Choroid plexus epithelial cell (primary cell): ENCODE data around the gene RBMS1.
A peak's percentile ranks its signal among the peaks of the same experiment; 100 is the strongest.

Experiments
- DNase-seq: peaks from one replicate; pipeline ENCODE4 v3.0.0-alpha.2; 2010; ENCODE audit warnings: low read depth
- H3K4me3 ChIP-seq: 2 replicates; pipeline ENCODE4 v1.5.1; 2011; ENCODE audit warnings: low read depth, mild to moderate bottlenecking, control low read depth, low read length, moderate library complexity
- TF ChIP-seq, protein P1 (sequence below): conservative IDR thresholded peaks from 2 replicates; pipeline ENCODE4 v1.5.1; 2011; ENCODE audit warnings: low read depth, mild to moderate bottlenecking, control low read depth, inconsistent platforms, low read length, moderate library complexity

The RBMS1 gene

DNA sequence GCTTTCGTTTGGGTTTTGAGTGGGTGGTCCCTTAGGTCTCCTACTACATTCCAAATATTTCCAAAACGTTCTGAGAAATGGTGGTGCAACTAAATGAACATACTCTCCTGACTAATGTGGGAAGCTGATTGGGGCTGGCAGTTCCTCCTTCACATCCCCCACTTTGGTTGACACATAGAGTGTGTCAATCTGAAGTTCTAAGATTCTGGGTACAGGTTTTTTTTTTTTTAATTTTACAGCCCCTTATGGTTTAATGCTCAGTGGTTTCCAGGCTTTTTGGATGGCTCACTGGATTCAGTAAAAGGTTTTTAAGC lies 235.2 kb downstream of the RBMS1 start:
- H3K4me3 ChIP-seq = no peak overlapping the region
- no peak for DNase-seq
- TF ChIP-seq, protein P1, sequence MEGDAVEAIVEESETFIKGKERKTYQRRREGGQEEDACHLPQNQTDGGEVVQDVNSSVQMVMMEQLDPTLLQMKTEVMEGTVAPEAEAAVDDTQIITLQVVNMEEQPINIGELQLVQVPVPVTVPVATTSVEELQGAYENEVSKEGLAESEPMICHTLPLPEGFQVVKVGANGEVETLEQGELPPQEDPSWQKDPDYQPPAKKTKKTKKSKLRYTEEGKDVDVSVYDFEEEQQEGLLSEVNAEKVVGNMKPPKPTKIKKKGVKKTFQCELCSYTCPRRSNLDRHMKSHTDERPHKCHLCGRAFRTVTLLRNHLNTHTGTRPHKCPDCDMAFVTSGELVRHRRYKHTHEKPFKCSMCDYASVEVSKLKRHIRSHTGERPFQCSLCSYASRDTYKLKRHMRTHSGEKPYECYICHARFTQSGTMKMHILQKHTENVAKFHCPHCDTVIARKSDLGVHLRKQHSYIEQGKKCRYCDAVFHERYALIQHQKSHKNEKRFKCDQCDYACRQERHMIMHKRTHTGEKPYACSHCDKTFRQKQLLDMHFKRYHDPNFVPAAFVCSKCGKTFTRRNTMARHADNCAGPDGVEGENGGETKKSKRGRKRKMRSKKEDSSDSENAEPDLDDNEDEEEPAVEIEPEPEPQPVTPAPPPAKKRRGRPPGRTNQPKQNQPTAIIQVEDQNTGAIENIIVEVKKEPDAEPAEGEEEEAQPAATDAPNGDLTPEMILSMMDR = no peak

DNA sequence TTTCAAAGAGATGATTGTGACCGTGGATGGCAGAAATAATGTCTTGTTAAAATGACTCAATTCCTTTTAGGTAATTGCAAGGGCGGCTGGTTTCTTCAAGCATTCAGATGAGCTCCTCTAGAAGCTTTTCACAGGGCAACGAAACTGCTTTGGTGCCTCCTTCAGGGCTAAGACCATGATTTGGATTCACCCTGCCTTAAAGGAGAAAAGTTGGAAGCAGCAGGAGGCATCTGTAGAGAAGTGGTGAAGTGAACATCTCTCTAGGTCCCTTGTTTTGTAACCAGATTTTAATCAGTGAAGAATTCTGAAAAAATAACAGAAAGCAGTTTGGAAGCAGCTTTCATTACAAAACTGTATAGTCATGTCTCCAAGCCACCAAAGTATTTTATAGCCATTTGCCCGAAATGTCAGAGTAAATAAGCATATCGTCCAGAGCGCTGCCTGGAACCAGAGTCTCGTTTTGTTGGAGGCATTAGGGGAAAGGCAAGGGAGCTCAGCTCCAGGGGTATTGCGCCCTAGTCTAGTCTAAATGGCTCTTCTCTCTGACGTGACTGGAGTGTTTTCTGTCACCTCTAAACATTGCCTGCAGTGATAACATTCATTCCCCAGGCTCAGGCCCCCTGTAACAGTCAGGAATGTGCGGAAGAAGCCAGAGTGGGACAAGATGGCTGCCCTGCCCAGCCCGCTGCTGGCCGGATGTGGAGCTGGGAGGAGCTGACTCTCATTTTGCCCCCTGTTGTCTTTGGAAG lies 235.7 kb downstream of the RBMS1 start:
- TF ChIP-seq, protein P1 = no peak
- DNase-seq = no peak

GRCh38 chr2:160257041-160257742 lies 236.4 kb downstream of the RBMS1 start:
- TF ChIP-seq, protein P1 = no peak
- DNase-seq = no peak
- no peak overlapping the region for H3K4me3 ChIP-seq

More for the DNA sequence above, 235.7 kb downstream of the RBMS1 start:
- H3K4me3 ChIP-seq = no peak overlapping the region

DNA sequence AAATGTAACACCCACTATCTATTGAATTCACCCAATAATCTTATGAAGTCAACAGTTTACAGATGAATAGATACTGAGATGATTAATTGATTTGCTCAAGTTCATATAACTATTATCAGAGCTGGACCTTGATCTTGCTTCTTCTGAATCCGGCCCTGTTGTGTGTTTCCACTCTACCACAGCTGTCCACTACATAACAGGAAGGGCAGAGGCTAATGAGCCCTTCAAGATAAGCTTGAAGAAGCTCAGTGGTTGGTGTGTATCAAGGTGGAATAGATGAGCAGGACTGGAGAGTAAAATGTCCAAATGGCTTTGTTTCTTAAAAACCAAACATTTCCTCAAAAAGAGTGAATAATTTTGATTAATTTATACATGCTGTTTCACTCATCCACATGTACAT lies 237.1 kb downstream of the RBMS1 start:
- no peak for DNase-seq
- TF ChIP-seq, protein P1 = no peak
- H3K4me3 ChIP-seq = no peak overlapping the region

GRCh38 chr2:160255408-160255807 lies 238.2 kb downstream of the RBMS1 start:
- TF ChIP-seq, protein P1 = no peak
- DNase-seq = no peak
- H3K4me3 ChIP-seq = no peak overlapping the region

DNA sequence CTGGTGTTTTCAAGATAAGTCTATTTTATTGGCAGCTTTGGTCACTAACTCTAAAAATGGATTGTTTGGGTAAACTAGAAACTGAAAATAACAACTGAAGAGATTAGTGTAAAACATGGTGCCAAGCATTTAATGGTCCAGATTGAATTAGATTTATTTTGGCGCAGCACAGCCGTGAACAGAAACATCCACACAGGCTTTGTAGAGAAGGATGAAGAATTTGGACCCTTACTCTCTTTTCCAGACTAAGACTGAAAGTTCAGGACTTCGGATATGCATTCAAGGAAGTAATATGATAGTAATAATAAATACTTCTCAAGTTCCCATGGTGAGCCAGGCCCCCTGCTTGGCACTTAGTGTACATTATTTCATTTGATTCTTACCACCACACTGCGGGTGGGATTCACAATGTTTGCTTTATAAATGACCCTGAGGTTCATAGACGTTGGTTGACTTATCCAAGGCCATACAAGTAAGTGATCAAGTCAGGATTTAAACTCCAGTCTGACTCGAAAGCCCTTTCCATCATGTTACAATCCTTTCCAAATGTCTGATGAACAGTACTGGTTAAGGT lies 239.3 kb downstream of the RBMS1 start:
- DNase-seq = peak; percentile 76
- H3K4me3 ChIP-seq = no peak overlapping the region
- TF ChIP-seq, protein P1 = no peak
